ENCODE data around the gene SPATC1L. TPM values are rescaled to one million over a fixed set of nuclear protein-coding genes. Genes with fewer than 3 reads are reported as not detected.
A peak's percentile ranks its signal among the peaks of the same experiment; 100 is the strongest.
"Not testable (repeated sequence)": the region's sequence is repeated elsewhere in the genome, so short reads cannot be mapped to it uniquely, and the experiment has no call there.

Gene SPATC1L
- total RNA-seq, 1 donor from 2014 or later: 7.2 TPM

- no peak for ATAC-seq
Measured at GRCh38 chr21:46149205-46149901, 34.9 kb downstream of the SPATC1L start.

GRCh38 chr21:46148106-46148505 is 36.2 kb downstream of the SPATC1L start:
- no peak for ATAC-seq

GRCh38 chr21:46147429-46147828 is 36.8 kb downstream of the SPATC1L start:
- peak; percentile 37 for ATAC-seq

- no peak for ATAC-seq
Measured at GRCh38 chr21:46146856-46147255, 37.4 kb downstream of the SPATC1L start.

- ATAC-seq: no peak
Measured at GRCh38 chr21:46145840-46146691, 38.2 kb downstream of the SPATC1L start.

- peak; percentile 3 for ATAC-seq
Measured at GRCh38 chr21:46145159-46145839, 39.0 kb downstream of the SPATC1L start.

GRCh38 chr21:46144464-46145070 is 39.7 kb downstream of the SPATC1L start:
- ATAC-seq: no peak

GRCh38 chr21:46142582-46143473 is 41.4 kb downstream of the SPATC1L start:
- no peak for ATAC-seq

- ATAC-seq: no peak
Measured at GRCh38 chr21:46141767-46142581, 42.3 kb downstream of the SPATC1L start.

GRCh38 chr21:46140352-46141003 is 43.8 kb downstream of the SPATC1L start:
- not testable (repeated sequence) for ATAC-seq

GRCh38 chr21:46139686-46140085 is 44.6 kb downstream of the SPATC1L start:
- ATAC-seq: no peak

GRCh38 chr21:46138383-46138970 is 45.8 kb downstream of the SPATC1L start:
- ATAC-seq: no peak

GRCh38 chr21:46137908-46138307 is 46.4 kb downstream of the SPATC1L start:
- ATAC-seq: no peak

GRCh38 chr21:46136739-46137349 is 47.4 kb downstream of the SPATC1L start:
- ATAC-seq: no peak

- ATAC-seq: no peak
Measured at GRCh38 chr21:46135782-46136395, 48.4 kb downstream of the SPATC1L start.

GRCh38 chr21:46131838-46132651 is 52.2 kb downstream of the SPATC1L start:
- ATAC-seq: no peak

GRCh38 chr21:46131588-46131837 is 52.7 kb downstream of the SPATC1L start:
- ATAC-seq: no peak

- peak; percentile 10 for ATAC-seq
Measured at GRCh38 chr21:46130831-46131587, 53.2 kb downstream of the SPATC1L start.
